Measurements from ENCODE around the gene PBX1.
"Not testable (repeated sequence)": the region's sequence is repeated elsewhere in the genome, so short reads cannot be mapped to it uniquely, and the experiment has no call there.

Gene PBX1

GRCh38 chr1:164645921-164646320 is 86.9 kb downstream of the PBX1 start:
- no peak for DNase-seq

- DNase-seq, result no peak
Observed at GRCh38 chr1:164647211-164647610, 88.2 kb downstream of the PBX1 start.

GRCh38 chr1:164648636-164649035 is 89.7 kb downstream of the PBX1 start:
- no peak for DNase-seq

GRCh38 chr1:164649146-164649545 is 90.2 kb downstream of the PBX1 start:
- DNase-seq, result no peak

- DNase-seq, result no peak
Observed at GRCh38 chr1:164650531-164650930, 91.5 kb downstream of the PBX1 start.

- DNase-seq, result no peak
Observed at GRCh38 chr1:164651351-164651951, 92.5 kb downstream of the PBX1 start.

- DNase-seq, result not testable (repeated sequence)
Observed at GRCh38 chr1:164652969-164653368, 94.0 kb downstream of the PBX1 start.

- DNase-seq, result no peak
Observed at GRCh38 chr1:164653705-164654104, 94.7 kb downstream of the PBX1 start.

- no peak for DNase-seq
Observed at GRCh38 chr1:164654200-164654599, 95.2 kb downstream of the PBX1 start.

GRCh38 chr1:164658864-164659263 is 99.9 kb downstream of the PBX1 start:
- no peak for DNase-seq

GRCh38 chr1:164659621-164660411 is 100.8 kb downstream of the PBX1 start:
- DNase-seq, result no peak

- DNase-seq, result no peak
Observed at GRCh38 chr1:164660412-164660772, 101.4 kb downstream of the PBX1 start.

GRCh38 chr1:164660775-164661174 is 101.8 kb downstream of the PBX1 start:
- DNase-seq, result no peak

GRCh38 chr1:164662462-164662861 is 103.5 kb downstream of the PBX1 start:
- no peak for DNase-seq

- no peak for DNase-seq
Observed at GRCh38 chr1:164662955-164663354, 104.0 kb downstream of the PBX1 start.

- no peak for DNase-seq
Observed at GRCh38 chr1:164664127-164664526, 105.1 kb downstream of the PBX1 start.

GRCh38 chr1:164667001-164667400 is 108.0 kb downstream of the PBX1 start:
- DNase-seq, result no peak

GRCh38 chr1:164667600-164667999 is 108.6 kb downstream of the PBX1 start:
- no peak for DNase-seq

GRCh38 chr1:164668491-164669400 is 109.8 kb downstream of the PBX1 start:
- no peak for DNase-seq

- no peak for DNase-seq
Observed at GRCh38 chr1:164670026-164670425, 111.0 kb downstream of the PBX1 start.

- no peak for DNase-seq
Observed at GRCh38 chr1:164670786-164671185, 111.8 kb downstream of the PBX1 start.

- DNase-seq, result no peak
Observed at GRCh38 chr1:164671323-164671965, 112.5 kb downstream of the PBX1 start.

GRCh38 chr1:164671966-164672571 is 113.1 kb downstream of the PBX1 start:
- DNase-seq, result no peak
